Mesendoderm (in vitro differentiated cells): ENCODE measurements around the gene AOPEP.

Experiments used
- DNase-seq: peaks from one replicate; pipeline ENCODE4 v3.0.0; 2013
- H2AK5ac ChIP-seq: 2 replicates; pipeline ENCODE4 v1.6.1; 2013; ENCODE audit warnings: low read length, inconsistent platforms
- H2BK120ac ChIP-seq: 2 replicates; pipeline ENCODE4 v1.6.1; 2013; ENCODE audit warnings: low read depth, mild to moderate bottlenecking, low read length, moderate library complexity, mixed read lengths
- H2BK15ac ChIP-seq: replicated peaks from 2 replicates; pipeline ENCODE4 v1.6.1; 2013; ENCODE audit warnings: low read depth, mild to moderate bottlenecking, moderate library complexity
- H2BK5ac ChIP-seq: 2 replicates; pipeline ENCODE4 v1.6.1; 2013; ENCODE audit warnings: low read length, inconsistent platforms
- H3K18ac ChIP-seq: 2 replicates; pipeline ENCODE4 v1.6.1; 2013; ENCODE audit warnings: mild to moderate bottlenecking, low read length, mixed read lengths
- H3K23ac ChIP-seq: one replicate; pipeline ENCODE4 v1.6.1; 2013; ENCODE audit warnings: low read length
- H3K27ac ChIP-seq: 2 replicates; pipeline ENCODE4 v1.5.1; 2013; ENCODE audit warnings: low read depth, mild to moderate bottlenecking, inconsistent platforms, low read length, moderate library complexity
- H3K27me3 ChIP-seq: 2 replicates; pipeline ENCODE4 v1.6.1; 2013; ENCODE audit warnings: low read length, control low read depth, mild to moderate bottlenecking, inconsistent platforms; ENCODE audit not compliant: insufficient read depth, poor library complexity
- H3K36me3 ChIP-seq: 2 replicates; pipeline ENCODE4 v1.6.1; 2013; ENCODE audit warnings: low read length, inconsistent platforms; ENCODE audit not compliant: control insufficient read depth, insufficient read depth
- H3K4ac ChIP-seq: one replicate; pipeline ENCODE4 v1.6.1; 2013; ENCODE audit warnings: low read depth, mild to moderate bottlenecking, low read length, moderate library complexity
- H3K4me1 ChIP-seq: 2 replicates; pipeline ENCODE4 v1.6.1; 2013; ENCODE audit warnings: low read depth, low read length, inconsistent platforms; ENCODE audit not compliant: control insufficient read depth
- H3K4me2 ChIP-seq: 2 replicates; pipeline ENCODE4 v1.6.1; 2013; ENCODE audit warnings: low read length
- H3K4me3 ChIP-seq: 2 replicates; pipeline ENCODE4 v1.5.1; 2013; ENCODE audit warnings: mild to moderate bottlenecking, low read length
- H3K56ac ChIP-seq: one replicate; pipeline ENCODE4 v1.6.1; 2013; ENCODE audit warnings: low read length
- H3K79me1 ChIP-seq: 2 replicates; pipeline ENCODE4 v1.6.1; 2013; ENCODE audit warnings: low read length, inconsistent platforms
- H3K79me2 ChIP-seq: 2 replicates; pipeline ENCODE4 v1.6.1; 2013; ENCODE audit warnings: mild to moderate bottlenecking, low read length; ENCODE audit not compliant: control insufficient read depth, insufficient read depth
- H3K9ac ChIP-seq: 2 replicates; pipeline ENCODE4 v1.6.1; 2013; ENCODE audit warnings: low read length, inconsistent platforms
- H4K5ac ChIP-seq: one replicate; pipeline ENCODE4 v1.6.1; 2013; ENCODE audit warnings: low read length
- H4K8ac ChIP-seq: one replicate; pipeline ENCODE4 v1.6.1; 2013; ENCODE audit warnings: low read depth, mild to moderate bottlenecking, control low read depth, low read length, moderate library complexity
- WGBS: extraction: QIAGEN DNeasy Blood & Tissue Kit; methylation state at CpG from one replicate; pipeline ENCODE4 v1.1.7; 2013; ENCODE audit warnings: low lambda C conversion rate, missing lambda C conversion rate; ENCODE audit not compliant: insufficient coverage; ENCODE audit errors: extremely low coverage; 5-methylcytosine and 5-hydroxymethylcytosine counted together

Gene AOPEP

GRCh38 chr9:95060916-95061315 lies 334.4 kb downstream of the AOPEP start:
- no peak overlapping the region for H3K4me2 ChIP-seq
- H2BK120ac ChIP-seq: no peak overlapping the region
- no peak overlapping the region for H2AK5ac ChIP-seq
- no peak overlapping the region for H3K27ac ChIP-seq
- H3K4ac ChIP-seq: no peak overlapping the region
- H3K27me3 ChIP-seq: no peaks in the 10 kb centered on the region
- no peak overlapping the region for H4K5ac ChIP-seq
- no peak overlapping the region for H3K9ac ChIP-seq
- H2BK5ac ChIP-seq: no peak overlapping the region
- H3K36me3 ChIP-seq: no peaks in the 10 kb centered on the region
- no CpG with 5 or more reads among the region's 2 CpGs for WGBS
- peaks cover 7% of the 10 kb centered on the region for H3K79me1 ChIP-seq
- no peak overlapping the region for H3K23ac ChIP-seq
- H3K56ac ChIP-seq: no peak overlapping the region
- H2BK15ac ChIP-seq: no peak overlapping the region
- no peak overlapping the region for H4K8ac ChIP-seq
- no peak overlapping the region for H3K18ac ChIP-seq
- peaks cover 11% of the 10 kb centered on the region for H3K4me1 ChIP-seq
- H3K79me2 ChIP-seq: peaks cover 11% of the 10 kb centered on the region
- H3K4me3 ChIP-seq: no peak overlapping the region
- DNase-seq: no peak

GRCh38 chr9:95061916-95062595 lies 335.6 kb downstream of the AOPEP start:
- Histone ChIP-seq H3K9ac (no peak overlapping the region), H3K4me2 (no peak overlapping the region)
- no peak for DNase-seq

GRCh38 chr9:95062596-95063065 lies 336.1 kb downstream of the AOPEP start:
- WGBS: no CpG with 5 or more reads among the region's 7 CpGs
- Histone ChIP-seq H3K79me2 (peaks cover 4% of the 10 kb centered on the region), H2BK5ac (no peak overlapping the region), H3K27me3 (no peaks in the 10 kb centered on the region), H3K9ac (no peak overlapping the region), H3K36me3 (no peaks in the 10 kb centered on the region), H2BK120ac (no peak overlapping the region), H2AK5ac (no peak overlapping the region), H3K23ac (no peak overlapping the region), H2BK15ac (no peak overlapping the region), H3K18ac (no peak overlapping the region), H3K4ac (no peak overlapping the region), H3K56ac (no peak overlapping the region), H3K4me2 (no peak overlapping the region), H3K4me3 (no peak overlapping the region), H4K5ac (no peak overlapping the region), H3K79me1 (peaks cover 6% of the 10 kb centered on the region), H3K27ac (no peak overlapping the region), H4K8ac (no peak overlapping the region), H3K4me1 (no peaks in the 10 kb centered on the region)
- DNase-seq: no peak

More at GRCh38 chr9:95061916-95062595, 335.6 kb downstream of the AOPEP start:
- WGBS: no CpG with 5 or more reads among the region's 13 CpGs
- no peak overlapping the region for H3K23ac ChIP-seq
- H3K36me3 ChIP-seq: no peaks in the 10 kb centered on the region
- no peak overlapping the region for H3K56ac ChIP-seq
- H3K4ac ChIP-seq: no peak overlapping the region
- no peaks in the 10 kb centered on the region for H3K27me3 ChIP-seq
- peaks cover 6% of the 10 kb centered on the region for H3K79me2 ChIP-seq
- no peak overlapping the region for H2AK5ac ChIP-seq
- H2BK5ac ChIP-seq: no peak overlapping the region
- H4K8ac ChIP-seq: no peak overlapping the region
- H3K79me1 ChIP-seq: peaks cover 6% of the 10 kb centered on the region
- no peak overlapping the region for H3K27ac ChIP-seq
- H2BK15ac ChIP-seq: no peak overlapping the region
- H3K18ac ChIP-seq: no peak overlapping the region
- no peak overlapping the region for H4K5ac ChIP-seq
- peaks cover 2% of the 10 kb centered on the region for H3K4me1 ChIP-seq
- H3K4me3 ChIP-seq: no peak overlapping the region
- H2BK120ac ChIP-seq: no peak overlapping the region

GRCh38 chr9:95063300-95063699 lies 336.8 kb downstream of the AOPEP start:
- Histone ChIP-seq H3K9ac (no peak overlapping the region), H3K27me3 (no peaks in the 10 kb centered on the region), H3K4me3 (no peak overlapping the region), H3K4me1 (no peaks in the 10 kb centered on the region), H2BK120ac (no peak overlapping the region), H3K4ac (no peak overlapping the region), H4K8ac (no peak overlapping the region), H3K36me3 (no peaks in the 10 kb centered on the region), H2BK15ac (no peak overlapping the region), H4K5ac (no peak overlapping the region), H3K56ac (no peak overlapping the region), H3K18ac (no peak overlapping the region), H3K79me2 (peaks cover 4% of the 10 kb centered on the region), H3K23ac (no peak overlapping the region), H3K79me1 (peaks cover 6% of the 10 kb centered on the region), H2AK5ac (no peak overlapping the region), H3K4me2 (no peak overlapping the region), H2BK5ac (no peak overlapping the region), H3K27ac (no peak overlapping the region)
- DNase-seq: no peak
- WGBS: no CpG with 5 or more reads among the region's 10 CpGs

- no peak overlapping the region for H3K4me3 ChIP-seq
These were observed 338.7 kb downstream of the AOPEP start for GRCh38 chr9:95065224-95065623.

GRCh38 chr9:95067057-95067456 lies 340.6 kb downstream of the AOPEP start:
- H3K79me2 ChIP-seq: no peaks in the 10 kb centered on the region
- H3K79me1 ChIP-seq: peaks cover 9% of the 10 kb centered on the region
- no peak overlapping the region for H3K9ac ChIP-seq
- H3K18ac ChIP-seq: no peak overlapping the region
- H2AK5ac ChIP-seq: no peak overlapping the region
- H3K23ac ChIP-seq: no peak overlapping the region
- H3K56ac ChIP-seq: no peak overlapping the region
- H3K4me1 ChIP-seq: no peaks in the 10 kb centered on the region
- H3K36me3 ChIP-seq: no peaks in the 10 kb centered on the region
- H3K27ac ChIP-seq: no peak overlapping the region
- no peak overlapping the region for H2BK5ac ChIP-seq
- no peak overlapping the region for H4K5ac ChIP-seq
- H3K4ac ChIP-seq: no peak overlapping the region
- no peak for DNase-seq
- no peak overlapping the region for H4K8ac ChIP-seq
- no peak overlapping the region for H3K4me3 ChIP-seq
- H3K4me2 ChIP-seq: no peak overlapping the region
- no peak overlapping the region for H2BK15ac ChIP-seq
- H3K27me3 ChIP-seq: no peaks in the 10 kb centered on the region
- no CpG with 5 or more reads among the region's 6 CpGs for WGBS
- no peak overlapping the region for H2BK120ac ChIP-seq

More at GRCh38 chr9:95065224-95065623, 338.7 kb downstream of the AOPEP start:
- Histone ChIP-seq H2BK120ac (no peak overlapping the region), H3K79me1 (peaks cover 9% of the 10 kb centered on the region), H4K5ac (no peak overlapping the region), H3K4me2 (no peak overlapping the region), H3K4me1 (no peaks in the 10 kb centered on the region), H3K9ac (no peak overlapping the region), H3K27ac (no peak overlapping the region), H3K56ac (no peak overlapping the region), H3K79me2 (no peaks in the 10 kb centered on the region), H3K27me3 (no peaks in the 10 kb centered on the region), H2BK5ac (no peak overlapping the region), H2BK15ac (no peak overlapping the region), H3K4ac (no peak overlapping the region), H3K36me3 (no peaks in the 10 kb centered on the region), H4K8ac (no peak overlapping the region), H3K18ac (no peak overlapping the region), H2AK5ac (no peak overlapping the region), H3K23ac (no peak overlapping the region)
- DNase-seq: no peak
- WGBS: no CpG with 5 or more reads among the region's 11 CpGs
